Inferior parietal cortex (tissue), 1 donor: ENCODE results near the gene RNF150.
A peak's percentile ranks its signal among the peaks of the same experiment; 100 is the strongest.

Experiments
- DNase-seq: peaks from one replicate; pipeline ENCODE4 v3.0.0-alpha.2; 2016; ENCODE audit errors: extremely low spot score

RNF150 gene

GRCh38 chr4:141023051-141023450, 110.2 kb downstream of the RNF150 start:
- DNase-seq = no peak

GRCh38 chr4:141022111-141022695, 111.1 kb downstream of the RNF150 start:
- no peak for DNase-seq

DNA sequence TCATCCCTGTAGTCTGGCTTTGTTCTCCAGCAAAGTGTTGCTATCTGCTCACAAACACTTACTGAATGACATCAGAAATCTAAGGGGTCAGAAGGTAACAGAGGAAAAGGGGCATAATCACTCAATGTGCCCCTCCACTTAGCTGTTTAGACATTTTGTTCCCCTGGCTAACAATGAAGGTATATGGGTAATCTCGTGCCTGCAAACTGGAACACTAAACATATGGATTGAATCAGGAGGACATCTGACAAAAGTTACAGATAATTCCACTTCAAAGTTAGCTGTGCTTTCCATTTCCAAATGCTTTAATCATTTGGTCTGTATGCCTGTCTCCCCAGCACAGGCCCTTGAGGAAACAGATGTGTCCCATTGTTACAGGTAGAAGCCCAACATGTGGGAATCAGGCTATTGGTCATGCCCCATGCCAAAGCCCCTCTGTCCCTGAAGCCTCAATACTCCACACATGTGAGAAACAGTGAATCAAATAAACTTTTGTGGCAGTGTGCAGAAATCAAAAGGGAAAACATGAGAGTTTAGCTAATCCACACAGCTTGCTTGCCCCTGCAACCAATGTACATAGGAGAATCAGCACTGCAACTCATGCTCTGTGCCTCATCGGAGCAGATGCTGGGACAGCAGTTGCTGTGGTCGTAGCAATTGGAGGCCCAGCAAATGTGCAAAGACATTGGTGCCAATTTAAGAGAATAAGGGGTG, 111.7 kb downstream of the RNF150 start:
- DNase-seq = no peak

- peak; percentile 14 for DNase-seq
These were observed 112.4 kb downstream of the RNF150 start for GRCh38 chr4:141020801-141021261.

- no peak for DNase-seq
These were observed 113.5 kb downstream of the RNF150 start for GRCh38 chr4:141019768-141020167.

DNA sequence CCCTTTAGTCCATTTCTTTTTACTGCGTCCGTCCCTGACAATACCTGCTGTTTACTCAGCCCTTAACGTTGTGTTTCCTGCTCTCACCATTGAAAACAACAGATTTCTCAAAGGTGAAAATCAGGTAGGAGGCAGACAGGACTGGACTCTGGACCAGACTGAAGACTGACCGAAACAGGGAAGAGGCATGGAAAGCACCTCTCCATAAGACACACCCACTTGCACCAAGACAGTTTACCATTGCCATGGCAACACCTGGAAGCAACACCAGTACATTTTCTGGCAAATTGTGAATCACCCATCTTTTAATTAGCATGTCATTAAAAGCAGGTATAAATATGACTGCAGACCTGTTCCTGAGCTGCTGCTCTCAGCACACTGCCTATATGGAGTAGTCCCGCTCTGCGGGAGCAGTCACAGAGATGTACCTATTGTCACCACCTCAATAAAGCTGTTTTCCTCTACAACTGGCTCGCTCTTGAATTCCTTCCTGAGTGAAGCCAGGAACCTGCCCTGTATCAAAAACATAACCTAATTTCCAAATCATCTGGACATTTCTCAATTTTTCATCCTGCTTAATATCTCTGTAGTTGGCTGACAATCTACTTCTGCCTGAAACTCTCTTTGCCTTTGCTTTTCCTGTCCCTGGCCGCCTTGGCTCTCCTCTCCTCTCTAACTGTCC, 117.0 kb downstream of the RNF150 start:
- no peak for DNase-seq

- no peak for DNase-seq
These were observed 119.4 kb downstream of the RNF150 start for GRCh38 chr4:141013899-141014298.

GRCh38 chr4:141011901-141012315, 121.4 kb downstream of the RNF150 start:
- no peak for DNase-seq

- DNase-seq = no peak
These were observed 123.3 kb downstream of the RNF150 start for GRCh38 chr4:141009931-141010330.

- no peak for DNase-seq
These were observed 124.1 kb downstream of the RNF150 start for GRCh38 chr4:141009129-141009528.

- DNase-seq = no peak
These were observed 126.9 kb downstream of the RNF150 start for GRCh38 chr4:141006242-141006802.

DNA sequence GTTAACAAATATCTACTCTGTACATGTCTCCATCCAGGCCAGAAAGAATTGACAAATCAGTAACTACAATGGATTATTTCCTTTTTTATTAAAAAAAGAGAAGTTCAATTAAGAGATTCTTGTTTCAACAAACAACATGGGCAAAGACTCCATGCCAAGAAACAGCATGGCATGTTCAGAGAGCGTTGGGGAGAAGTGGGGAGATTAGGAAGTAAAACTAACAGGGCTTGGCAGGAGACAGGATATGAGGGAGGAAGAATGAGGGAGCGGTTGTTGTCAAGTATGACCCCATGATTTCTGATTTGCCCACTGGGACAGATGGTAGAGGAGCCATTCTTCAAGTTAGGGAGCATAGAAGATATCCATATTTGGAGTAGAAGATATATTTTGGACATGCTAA, 128.4 kb downstream of the RNF150 start:
- DNase-seq = no peak

DNA sequence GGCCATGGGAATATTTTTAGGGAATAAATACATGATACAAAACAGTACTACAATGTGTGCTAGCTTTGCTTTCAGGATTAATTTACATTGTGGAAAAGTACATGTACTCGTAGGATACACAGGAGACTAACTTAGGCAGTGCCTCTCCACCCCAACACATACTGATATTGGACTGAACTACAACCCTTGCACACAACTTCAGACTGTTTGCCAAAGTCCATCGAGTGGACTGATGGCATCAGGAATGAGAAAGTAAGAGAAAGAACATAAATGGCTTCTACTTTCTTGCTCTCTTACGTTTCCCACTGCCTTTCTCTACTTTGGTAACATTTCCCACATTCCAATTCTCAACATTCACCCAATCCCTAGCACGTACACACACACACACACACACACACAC, 130.1 kb downstream of the RNF150 start:
- no peak for DNase-seq

DNA sequence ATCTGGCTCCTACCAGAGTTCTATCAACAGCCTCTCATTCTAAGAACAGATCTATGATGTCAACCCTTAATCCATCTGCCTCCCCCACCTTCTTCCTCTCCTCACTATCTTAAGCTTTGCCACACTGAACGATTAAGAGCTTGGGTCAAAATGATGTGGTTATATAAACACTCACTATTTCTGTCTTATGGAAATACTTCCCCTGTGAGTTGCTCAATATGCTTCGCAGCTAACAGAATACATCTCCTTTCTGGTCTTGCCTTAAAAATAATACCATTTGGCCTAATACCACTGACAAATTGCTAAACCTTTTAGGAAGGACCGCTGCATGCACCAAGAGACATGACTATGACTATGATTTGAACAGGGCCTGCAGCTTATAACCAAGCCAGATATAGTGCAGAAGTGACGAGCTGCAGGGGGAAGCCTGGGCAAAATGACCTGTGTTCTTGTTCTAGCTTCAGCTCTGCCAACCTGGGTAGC, 130.9 kb downstream of the RNF150 start:
- peak; percentile 17 for DNase-seq

GRCh38 chr4:140996766-140997165, 136.5 kb downstream of the RNF150 start:
- no peak for DNase-seq

DNA sequence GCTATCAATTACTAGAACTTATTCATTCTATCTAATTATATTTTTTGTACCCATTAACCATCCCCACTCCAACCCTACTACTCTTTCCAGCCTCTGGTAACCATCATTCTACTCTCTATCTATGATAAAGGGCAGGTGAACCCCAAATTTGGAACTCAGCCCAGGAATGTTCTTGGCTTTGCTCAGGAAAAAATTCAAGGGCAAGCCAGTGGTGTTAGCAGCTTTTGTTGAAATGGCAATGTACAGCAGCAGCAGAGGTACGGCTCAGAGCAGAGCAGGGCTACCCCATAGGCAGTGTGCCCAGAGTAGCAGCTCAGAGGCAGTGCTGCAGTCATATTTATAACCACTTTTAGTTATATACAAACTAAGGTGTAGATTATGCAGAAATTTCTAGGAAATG, 138.2 kb downstream of the RNF150 start:
- no peak for DNase-seq

- DNase-seq = no peak
These were observed 139.3 kb downstream of the RNF150 start for GRCh38 chr4:140994015-140994414.

GRCh38 chr4:140993370-140993769, 139.9 kb downstream of the RNF150 start:
- no peak for DNase-seq

DNA sequence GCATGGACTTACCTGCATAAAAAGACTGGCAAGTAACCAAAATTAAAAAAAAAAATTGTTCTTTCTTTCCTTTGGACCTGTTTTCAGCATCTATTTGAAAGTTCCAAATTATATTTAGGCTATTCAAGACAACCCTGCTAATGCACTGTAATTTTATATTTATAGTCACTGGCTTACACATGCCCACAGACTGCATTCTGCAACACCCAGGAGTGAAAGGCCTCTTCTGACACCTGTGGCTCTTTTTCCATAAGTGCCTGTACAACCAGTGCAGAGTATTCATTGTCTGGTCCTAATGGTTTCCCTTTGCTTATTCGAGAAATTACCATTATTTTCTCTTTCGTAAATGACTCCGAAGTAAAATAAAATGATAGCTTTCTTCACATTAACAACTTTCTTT, 143.3 kb downstream of the RNF150 start:
- no peak for DNase-seq

- DNase-seq = no peak
These were observed 147.2 kb downstream of the RNF150 start for GRCh38 chr4:140986045-140986444.

DNA sequence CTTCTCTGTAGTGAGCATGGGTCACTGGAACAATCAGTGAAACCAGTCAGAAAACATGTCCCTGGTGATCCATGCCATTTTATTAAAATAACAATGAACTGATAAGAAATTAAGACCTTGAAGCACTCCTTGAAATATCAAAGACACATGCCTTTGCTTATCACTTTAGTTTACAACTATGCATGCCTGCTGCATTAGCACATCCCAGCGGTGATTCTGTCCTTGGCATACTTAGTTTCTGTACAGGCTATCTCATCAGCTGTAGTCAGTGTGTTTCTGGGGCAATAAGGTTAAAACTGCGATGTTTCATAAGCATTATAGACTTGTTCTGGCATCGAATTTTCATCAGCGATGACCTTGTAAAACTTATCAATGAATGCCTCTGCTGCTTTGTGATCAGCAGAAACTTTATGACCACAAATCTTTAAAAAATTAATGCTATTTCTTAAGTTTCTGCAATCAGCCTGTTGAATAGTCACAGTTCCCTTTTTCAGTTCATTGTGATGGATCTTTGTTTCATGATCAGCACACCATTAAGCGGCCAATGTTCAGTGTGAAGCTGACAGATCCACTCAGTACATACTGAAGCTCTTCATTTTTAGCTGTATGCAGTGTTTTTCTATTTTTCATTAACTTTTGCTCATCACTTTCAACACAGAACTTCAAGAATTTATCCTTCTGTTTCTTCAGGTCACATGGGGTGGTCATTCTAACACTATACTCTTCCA, 150.5 kb downstream of the RNF150 start:
- no peak for DNase-seq
